HEK293T (cell line): ENCODE data around the gene SNX9.
A peak's percentile ranks its signal among the peaks of the same experiment; 100 is the strongest.

Experiments
- CTCF ChIA-PET: fragments of 350-600 bp; formaldehyde crosslinking; extraction: SDS; loops from one replicate; lab custom pipeline; 2021; ENCODE audit warnings: antibody characterized with exemption, inconsistent platforms; lab: Yijun Ruan, JAX
- POLR2A ChIA-PET: fragments of 350-600 bp; formaldehyde crosslinking; extraction: SDS; loops from one replicate; lab custom pipeline; 2020; ENCODE audit warnings: antibody characterized with exemption, inconsistent platforms; lab: Yijun Ruan, JAX
- DNase-seq: peaks from one replicate; pipeline ENCODE4 v3.0.0; 2012; ENCODE audit warnings: mixed read lengths; ENCODE audit errors: extremely low spot score
- ARNT ChIP-seq: fragments of 450-650 bp; IDR thresholded peaks from 2 replicates; pipeline ENCODE4 v1.6.1; 2017; ENCODE audit warnings: mild to moderate bottlenecking
- BHLHE40 ChIP-seq: fragments of 450-650 bp; IDR thresholded peaks from 2 replicates; pipeline ENCODE4 v1.6.1; 2016; ENCODE audit warnings: mild to moderate bottlenecking, moderate library complexity, borderline replicate concordance
- CTBP1 ChIP-seq: fragments of 450-650 bp; IDR thresholded peaks from 2 replicates; pipeline ENCODE4 v1.6.1; 2016; ENCODE audit warnings: borderline replicate concordance
- ELF4 ChIP-seq: fragments of 450-650 bp; IDR thresholded peaks from 2 replicates; pipeline ENCODE4 v1.6.1; 2017; ENCODE audit warnings: antibody characterized with exemption
- FOXA1 ChIP-seq: fragments of 450-650 bp; IDR thresholded peaks from 2 replicates; pipeline ENCODE4 v1.6.1; 2016; ENCODE audit warnings: mild to moderate bottlenecking
- FOXK2 ChIP-seq: fragments of 450-650 bp; IDR thresholded peaks from 2 replicates; pipeline ENCODE4 v1.6.1; 2016; ENCODE audit warnings: mild to moderate bottlenecking
- FOXM1 ChIP-seq: fragments of 450-650 bp; IDR thresholded peaks from 2 replicates; pipeline ENCODE4 v1.6.1; 2017; ENCODE audit warnings: mild to moderate bottlenecking, borderline replicate concordance
- HDGF ChIP-seq: fragments of 450-650 bp; IDR thresholded peaks from 2 replicates; pipeline ENCODE4 v1.6.1; 2017; ENCODE audit warnings: antibody characterized with exemption, borderline replicate concordance
- L3MBTL2 ChIP-seq: fragments of 450-650 bp; conservative IDR thresholded peaks from 2 replicates; pipeline ENCODE4 v1.6.1; 2016; ENCODE audit warnings: mild to moderate bottlenecking
- LEF1 ChIP-seq: fragments of 450-650 bp; IDR thresholded peaks from 2 replicates; pipeline ENCODE4 v1.6.1; 2017; ENCODE audit warnings: mild to moderate bottlenecking, borderline replicate concordance
- NFRKB ChIP-seq: fragments of 450-650 bp; IDR thresholded peaks from 2 replicates; pipeline ENCODE4 v1.6.1; 2016; ENCODE audit warnings: mild to moderate bottlenecking, moderate library complexity
- SP1 ChIP-seq: fragments of 450-650 bp; IDR thresholded peaks from 2 replicates; pipeline ENCODE4 v1.6.1; 2017
- SUZ12 ChIP-seq: fragments of 450-650 bp; IDR thresholded peaks from 2 replicates; pipeline ENCODE4 v1.6.1; 2016; ENCODE audit warnings: mild to moderate bottlenecking
- TARDBP ChIP-seq: fragments of 450-650 bp; IDR thresholded peaks from 2 replicates; pipeline ENCODE4 v1.6.1; 2016
- ZNF384 ChIP-seq: fragments of 450-650 bp; IDR thresholded peaks from 2 replicates; pipeline ENCODE4 v1.6.1; 2016
- TF ChIP-seq, protein P1 (sequence below): fragments of 450-650 bp; IDR thresholded peaks from 2 replicates; pipeline ENCODE4 v1.6.1; 2016

Gene SNX9

DNA sequence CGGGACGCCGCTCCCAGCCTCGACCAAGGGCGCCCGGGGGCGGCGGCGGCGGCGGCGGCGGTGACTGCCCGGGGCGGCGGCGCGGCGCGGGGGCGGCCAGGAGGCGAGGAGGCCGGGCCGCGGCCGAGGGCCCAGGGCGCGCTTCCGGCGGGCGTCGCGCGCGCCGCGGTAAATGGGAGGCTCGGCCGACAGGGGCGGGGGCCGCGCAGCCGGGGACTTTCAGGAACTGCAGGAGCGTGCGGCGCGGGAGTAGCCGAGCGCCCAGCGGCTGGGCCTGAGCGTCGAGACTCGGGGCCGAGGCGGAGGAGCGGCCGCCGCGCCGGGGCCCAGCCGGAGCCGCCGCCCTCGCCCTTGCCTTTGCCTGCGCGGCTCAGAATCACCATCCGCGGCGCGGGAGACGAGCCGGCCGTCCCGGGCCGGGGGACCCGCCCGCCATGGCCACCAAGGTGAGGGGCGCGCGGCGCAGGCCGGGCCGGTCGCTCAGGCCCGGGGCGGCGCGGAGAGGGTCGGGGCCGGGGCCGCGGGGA lies at the start of gene SNX9:
Gene SNX9 (plus strand): TSS at position 246 of the 527 bp plus-strand sequence. CDS start 189 bp downstream, at position 435.
- POLR2A ChIA-PET = interaction anchor here (1.0 kb wide), 1 partner anchor 10 kb away, joined by 3 read pairs; no protein-coding TSS in a partner anchor
- peak; percentile 85 for DNase-seq
- TF ChIP-seq BHLHE40 (no peak), LEF1 (peak; percentile 55; the same call in 1 of the 2 replicates)
- CTCF ChIA-PET = no interaction called here

DNA sequence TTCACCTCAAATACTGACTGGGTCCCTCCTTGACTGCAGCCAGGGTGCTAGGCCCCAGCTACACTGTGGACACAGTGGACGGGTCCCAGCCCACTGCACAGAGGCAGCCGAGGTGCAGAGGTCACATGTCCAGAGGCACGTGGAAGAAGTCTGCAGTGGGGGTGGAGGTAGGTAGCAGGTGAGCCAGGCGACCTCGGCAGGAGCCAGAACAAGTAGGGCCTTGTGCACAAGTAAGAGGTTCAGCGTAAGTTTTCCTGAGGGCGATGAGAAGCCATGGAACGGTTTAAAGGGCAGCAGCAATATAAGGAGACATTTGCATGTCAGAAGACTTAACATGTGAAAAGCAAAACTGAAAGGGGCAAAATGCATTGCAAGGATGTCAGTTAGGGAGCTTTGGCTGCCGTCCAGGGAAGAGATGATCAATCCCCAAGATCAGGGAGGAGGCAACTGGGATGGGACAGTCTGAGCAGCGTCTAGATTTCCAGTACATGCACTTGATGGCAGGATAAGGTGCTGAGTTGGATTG lies 49.7 kb upstream of the SNX9 start:
- ChIA-PET POLR2A (no interaction called here), CTCF (no interaction called here)
- no peak for DNase-seq
- TF ChIP-seq ZNF384 = no peak
- TF ChIP-seq SUZ12 = no peak
- TF ChIP-seq TARDBP = no peak
- TF ChIP-seq FOXA1 = no peak
- no peak for TF ChIP-seq HDGF
- no peak for TF ChIP-seq ELF4
- TF ChIP-seq L3MBTL2 = no peak
- TF ChIP-seq ARNT = no peak
- no peak for TF ChIP-seq NFRKB
- no peak for TF ChIP-seq BHLHE40
- TF ChIP-seq, protein P1, sequence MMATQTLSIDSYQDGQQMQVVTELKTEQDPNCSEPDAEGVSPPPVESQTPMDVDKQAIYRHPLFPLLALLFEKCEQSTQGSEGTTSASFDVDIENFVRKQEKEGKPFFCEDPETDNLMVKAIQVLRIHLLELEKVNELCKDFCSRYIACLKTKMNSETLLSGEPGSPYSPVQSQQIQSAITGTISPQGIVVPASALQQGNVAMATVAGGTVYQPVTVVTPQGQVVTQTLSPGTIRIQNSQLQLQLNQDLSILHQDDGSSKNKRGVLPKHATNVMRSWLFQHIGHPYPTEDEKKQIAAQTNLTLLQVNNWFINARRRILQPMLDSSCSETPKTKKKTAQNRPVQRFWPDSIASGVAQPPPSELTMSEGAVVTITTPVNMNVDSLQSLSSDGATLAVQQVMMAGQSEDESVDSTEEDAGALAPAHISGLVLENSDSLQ = no peak
- TF ChIP-seq FOXK2 = no peak
- TF ChIP-seq LEF1 = no peak
- no peak for TF ChIP-seq SP1
- no peak for TF ChIP-seq FOXM1
- no peak for TF ChIP-seq CTBP1

DNA sequence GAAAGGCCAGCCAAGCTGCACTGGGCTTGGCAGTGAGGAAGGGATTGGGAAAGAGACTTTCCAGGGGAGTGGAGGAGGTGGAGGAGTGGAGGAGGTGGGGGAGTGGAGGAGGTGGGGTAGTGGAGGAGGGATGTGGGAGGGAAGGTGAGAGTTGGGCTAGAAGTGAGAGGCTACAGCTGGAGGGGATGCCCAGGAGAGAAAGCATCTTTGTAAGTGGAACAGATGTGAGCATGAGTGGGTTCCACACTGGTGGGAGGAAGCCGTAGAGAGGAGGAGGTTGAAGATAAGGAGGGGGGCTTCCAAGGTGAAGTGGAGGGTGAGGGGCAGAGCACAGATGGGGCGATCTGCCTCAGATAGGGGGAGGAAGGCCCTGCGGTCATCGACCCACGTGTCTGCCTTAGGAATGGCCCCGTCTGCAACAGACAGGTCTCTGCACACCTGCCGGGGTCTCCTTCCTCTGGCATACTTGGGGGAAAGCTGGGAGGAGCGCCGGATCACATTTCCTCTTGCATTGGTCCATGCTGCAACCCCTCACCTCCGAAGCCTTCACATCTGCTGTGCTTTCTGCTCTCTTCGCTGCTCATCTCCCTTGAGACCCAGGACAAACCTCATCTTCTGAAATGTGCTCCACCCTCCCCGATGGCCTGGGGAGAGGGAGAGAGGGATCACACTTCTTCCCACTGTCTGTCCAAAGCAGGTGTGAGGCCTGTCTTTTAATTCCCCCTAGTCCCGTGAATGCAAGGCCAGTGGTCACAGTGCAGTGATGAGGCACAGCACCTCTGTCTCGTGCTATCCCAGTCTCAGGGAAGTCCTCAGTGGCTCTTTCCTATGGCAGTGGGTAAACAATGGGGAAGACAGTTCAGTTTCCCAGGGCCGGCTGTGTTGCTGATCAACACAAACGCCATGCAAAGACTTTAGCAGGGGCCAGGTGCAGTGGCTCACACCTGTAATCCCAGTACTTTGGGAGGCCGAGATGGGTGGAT lies 48.6 kb upstream of the SNX9 start:
- ChIA-PET POLR2A (no interaction called here), CTCF (no interaction called here)
- no peak for TF ChIP-seq BHLHE40
- no peak for TF ChIP-seq FOXK2
- no peak for TF ChIP-seq L3MBTL2
- no peak for TF ChIP-seq NFRKB
- no peak for TF ChIP-seq CTBP1
- no peak for TF ChIP-seq LEF1
- TF ChIP-seq ELF4 = no peak
- TF ChIP-seq TARDBP = no peak
- no peak for TF ChIP-seq HDGF
- no peak for TF ChIP-seq FOXA1
- TF ChIP-seq ZNF384 = no peak
- TF ChIP-seq SP1 = no peak
- TF ChIP-seq SUZ12 = no peak
- no peak for TF ChIP-seq FOXM1
- no peak for TF ChIP-seq ARNT
- TF ChIP-seq, protein P1 = no peak
- DNase-seq = peak; percentile 64

DNA sequence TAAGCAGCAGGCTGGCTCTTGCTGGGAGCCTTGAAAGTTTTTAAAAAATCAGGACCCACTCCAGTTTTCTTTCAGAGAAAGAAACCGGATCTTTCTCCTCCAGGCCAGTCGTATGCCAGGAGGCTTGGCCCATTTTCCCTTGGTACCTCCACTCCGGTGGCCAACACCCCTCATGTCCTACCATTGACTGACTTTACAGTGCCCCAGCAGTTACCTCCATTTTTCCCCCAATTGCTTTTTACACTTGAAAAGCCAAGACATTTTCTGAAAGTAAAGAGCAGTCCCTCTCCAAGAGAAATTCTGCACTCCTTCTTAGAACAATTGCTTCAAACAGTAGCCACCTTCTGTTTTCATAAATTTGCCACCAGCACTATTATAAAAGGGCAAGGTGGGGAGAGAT lies 47.7 kb upstream of the SNX9 start:
- ChIA-PET CTCF (no interaction called here), POLR2A (no interaction called here)
- TF ChIP-seq ELF4 (no peak), BHLHE40 (no peak)
- no peak for DNase-seq

DNA sequence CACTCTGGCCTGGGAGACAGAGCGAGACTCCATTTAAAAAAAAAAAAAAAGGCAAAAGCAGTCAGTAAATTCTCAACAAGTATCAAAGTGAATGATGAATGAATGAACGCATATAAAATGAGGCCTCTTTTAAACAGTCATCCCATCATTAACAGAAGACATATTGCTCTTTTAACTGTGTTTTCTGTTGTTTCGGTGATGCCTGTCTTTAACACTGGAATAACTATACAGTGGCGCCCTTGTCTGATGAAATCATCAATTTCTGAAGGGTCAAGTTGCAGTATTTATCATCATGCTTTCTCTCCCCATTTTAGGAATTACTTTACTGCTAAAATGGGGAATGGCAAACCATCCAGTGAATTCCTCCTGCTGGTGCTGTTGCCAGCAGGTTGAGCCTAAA lies 45.7 kb upstream of the SNX9 start:
- TF ChIP-seq LEF1 (no peak), CTBP1 (no peak), ZNF384 (no peak), ARNT (no peak)
- DNase-seq = no peak
- ChIA-PET CTCF (no interaction called here), POLR2A (no interaction called here)

DNA sequence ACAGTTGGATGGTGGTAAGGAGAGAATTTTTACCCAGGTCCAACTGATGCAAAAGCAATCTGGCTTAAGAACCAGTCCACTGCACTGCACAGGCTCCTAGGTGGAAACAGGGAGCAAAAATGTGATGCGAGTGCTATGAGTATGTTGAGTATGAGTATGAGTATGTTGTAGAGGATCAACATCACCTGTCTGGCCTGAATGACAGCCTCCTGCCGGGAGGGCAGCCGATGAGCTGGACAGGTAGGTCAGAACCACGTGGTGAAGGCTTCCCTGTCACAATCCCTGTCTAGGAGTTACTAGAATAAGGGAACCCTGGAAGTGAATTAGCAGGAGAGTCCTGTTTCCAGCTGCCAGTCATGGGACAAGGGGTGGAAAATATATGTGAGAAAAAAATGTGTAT lies 44.3 kb upstream of the SNX9 start:
- ChIA-PET CTCF (no interaction called here), POLR2A (no interaction called here)
- TF ChIP-seq, protein P1 = no peak
- TF ChIP-seq CTBP1 (no peak), FOXK2 (no peak), NFRKB (no peak), ARNT (no peak), ELF4 (no peak), HDGF (no peak), ZNF384 (no peak), TARDBP (no peak), LEF1 (no peak), BHLHE40 (no peak), SUZ12 (no peak), FOXM1 (no peak), L3MBTL2 (no peak), FOXA1 (no peak), SP1 (no peak)
- no peak for DNase-seq
